Stimulated activated effector memory CD8-positive, alpha-beta T cell treated with anti-CD3 and anti-CD28 coated beads, Interleukin-12 subunit alpha, Interleukin-12 subunit beta, amount 100 ng/mL, for 72 hours (primary cell): Measurements from ENCODE around the gene DNMT1.

Experiments
- ATAC-seq: fragments of 150-1000 bp; cut with Tn5 transposase; 2 replicates; pipeline ENCODE4 v1.10.0; 2021
- DNase-seq, 2 donors: peaks; one replicate each; pipeline ENCODE4 v3.0.0; 2021 to 2022; ENCODE audit warnings: low spot score in 2 of 2
- H3K27ac Mint-ChIP-seq: one replicate; pipeline ENCODE4 v1.8.0; 2022; ENCODE audit warnings: mild to moderate bottlenecking, mixed read lengths
- H3K36me3 Mint-ChIP-seq: one replicate; pipeline ENCODE4 v1.8.0; 2022; ENCODE audit warnings: mild to moderate bottlenecking, mixed read lengths
- H3K4me1 Mint-ChIP-seq: one replicate; pipeline ENCODE4 v1.8.0; 2022; ENCODE audit warnings: mixed read lengths
- H3K4me3 Mint-ChIP-seq: one replicate; pipeline ENCODE4 v1.8.0; 2022; ENCODE audit warnings: mild to moderate bottlenecking, mixed read lengths
- H3K9me3 Mint-ChIP-seq: one replicate; pipeline ENCODE4 v1.8.0; 2022; ENCODE audit warnings: mixed read lengths

Gene DNMT1

GRCh38 chr19:10126213-10126639 is 68.5 kb downstream of the DNMT1 start:
- H3K9me3 Mint-ChIP-seq = no peaks in the 10 kb centered on the region
- no peak overlapping the region for H3K4me3 Mint-ChIP-seq
- H3K27ac Mint-ChIP-seq = no peak overlapping the region
- ATAC-seq (no peak), DNase-seq (no peak)
- no peaks in the 10 kb centered on the region for H3K4me1 Mint-ChIP-seq
- H3K36me3 Mint-ChIP-seq = peaks cover 72% of the 10 kb centered on the region

GRCh38 chr19:10124429-10124828 is 70.3 kb downstream of the DNMT1 start:
- H3K27ac Mint-ChIP-seq = no peak overlapping the region
- H3K9me3 Mint-ChIP-seq = no peaks in the 10 kb centered on the region
- peaks cover 61% of the 10 kb centered on the region for H3K36me3 Mint-ChIP-seq

GRCh38 chr19:10122045-10122444 is 72.7 kb downstream of the DNMT1 start:
- H3K4me3 Mint-ChIP-seq = no peak overlapping the region
- ATAC-seq (no peak), DNase-seq (no peak)
- H3K27ac Mint-ChIP-seq = no peak overlapping the region
- H3K4me1 Mint-ChIP-seq = peaks cover 15% of the 10 kb centered on the region
- peaks cover 69% of the 10 kb centered on the region for H3K36me3 Mint-ChIP-seq
- H3K9me3 Mint-ChIP-seq = no peaks in the 10 kb centered on the region

More at GRCh38 chr19:10124429-10124828, 70.3 kb downstream of the DNMT1 start:
- no peak for ATAC-seq
- DNase-seq = no peak
- H3K4me3 Mint-ChIP-seq = no peak overlapping the region
- H3K4me1 Mint-ChIP-seq = peaks cover 6% of the 10 kb centered on the region

- H3K9me3 Mint-ChIP-seq = no peaks in the 10 kb centered on the region
- DNase-seq (no peak), ATAC-seq (no peak)
- H3K4me1 Mint-ChIP-seq = peaks cover 24% of the 10 kb centered on the region
- H3K36me3 Mint-ChIP-seq = peaks cover 72% of the 10 kb centered on the region
- H3K27ac Mint-ChIP-seq = no peak overlapping the region
- no peak overlapping the region for H3K4me3 Mint-ChIP-seq
Measured at GRCh38 chr19:10120538-10121189, 74.1 kb downstream of the DNMT1 start.

- peak overlapping the region; percentile 99 for H3K4me3 Mint-ChIP-seq
- H3K36me3 Mint-ChIP-seq = peaks cover 80% of the 10 kb centered on the region
- H3K27ac Mint-ChIP-seq = peak overlapping the region; percentile 98
- peaks cover 35% of the 10 kb centered on the region for H3K4me1 Mint-ChIP-seq
- ATAC-seq = no peak
- DNase-seq = no peak
- H3K9me3 Mint-ChIP-seq = no peaks in the 10 kb centered on the region
Measured at GRCh38 chr19:10118960-10119359, 75.8 kb downstream of the DNMT1 start.

GRCh38 chr19:10116866-10117616 is 77.7 kb downstream of the DNMT1 start:
- H3K36me3 Mint-ChIP-seq = peaks cover 85% of the 10 kb centered on the region
- no peak for ATAC-seq
- DNase-seq = no peak
- H3K4me3 Mint-ChIP-seq = no peak overlapping the region
- peaks cover 54% of the 10 kb centered on the region for H3K4me1 Mint-ChIP-seq
- peak overlapping the region; percentile 91 for H3K27ac Mint-ChIP-seq
- no peaks in the 10 kb centered on the region for H3K9me3 Mint-ChIP-seq

- peaks cover 61% of the 10 kb centered on the region for H3K4me1 Mint-ChIP-seq
- DNase-seq = no peak
- H3K4me3 Mint-ChIP-seq = no peak overlapping the region
- no peaks in the 10 kb centered on the region for H3K9me3 Mint-ChIP-seq
- H3K36me3 Mint-ChIP-seq = peaks cover 89% of the 10 kb centered on the region
- peak overlapping the region; percentile 91 for H3K27ac Mint-ChIP-seq
- ATAC-seq = no peak
Measured at GRCh38 chr19:10116085-10116865, 78.5 kb downstream of the DNMT1 start.

GRCh38 chr19:10115392-10116084 is 79.2 kb downstream of the DNMT1 start:
- H3K36me3 Mint-ChIP-seq = peaks cover 96% of the 10 kb centered on the region
- no peak for DNase-seq
- H3K27ac Mint-ChIP-seq = peak overlapping the region; percentile 91
- no peak for ATAC-seq
- no peaks in the 10 kb centered on the region for H3K9me3 Mint-ChIP-seq
- no peak overlapping the region for H3K4me3 Mint-ChIP-seq
- H3K4me1 Mint-ChIP-seq = peaks cover 69% of the 10 kb centered on the region

- Mint-ChIP-seq H3K27ac (peak overlapping the region; percentile 91), H3K4me3 (peak overlapping the region; percentile 24)
Measured at GRCh38 chr19:10114651-10115391, 79.9 kb downstream of the DNMT1 start.

GRCh38 chr19:10113964-10114650 is 80.6 kb downstream of the DNMT1 start:
- H3K27ac Mint-ChIP-seq = peak overlapping the region; percentile 91
- peaks cover 100% of the 10 kb centered on the region for H3K36me3 Mint-ChIP-seq
- H3K4me3 Mint-ChIP-seq = peak overlapping the region; percentile 91
- H3K9me3 Mint-ChIP-seq = no peaks in the 10 kb centered on the region
- peaks cover 75% of the 10 kb centered on the region for H3K4me1 Mint-ChIP-seq
- ATAC-seq (no peak), DNase-seq (no peak)

More at GRCh38 chr19:10114651-10115391, 79.9 kb downstream of the DNMT1 start:
- no peak for DNase-seq
- H3K9me3 Mint-ChIP-seq = no peaks in the 10 kb centered on the region
- H3K36me3 Mint-ChIP-seq = peaks cover 100% of the 10 kb centered on the region
- peaks cover 73% of the 10 kb centered on the region for H3K4me1 Mint-ChIP-seq
- ATAC-seq = no peak

GRCh38 chr19:10113592-10113963 is 81.2 kb downstream of the DNMT1 start:
- H3K4me1 Mint-ChIP-seq = peaks cover 72% of the 10 kb centered on the region
- H3K9me3 Mint-ChIP-seq = no peaks in the 10 kb centered on the region
- H3K27ac Mint-ChIP-seq = peak overlapping the region; percentile 94
- no peak for DNase-seq
- H3K4me3 Mint-ChIP-seq = peak overlapping the region; percentile 91
- peaks cover 100% of the 10 kb centered on the region for H3K36me3 Mint-ChIP-seq
- ATAC-seq = no peak

GRCh38 chr19:10112895-10113591 is 81.7 kb downstream of the DNMT1 start:
- ATAC-seq = peak; percentile 65
- Mint-ChIP-seq H3K4me3 (peak overlapping the region; percentile 91), H3K36me3 (peaks cover 100% of the 10 kb centered on the region), H3K9me3 (no peaks in the 10 kb centered on the region), H3K27ac (peak overlapping the region; percentile 94), H3K4me1 (peaks cover 70% of the 10 kb centered on the region)
- peak; percentile 61 to 90 for DNase-seq

- peaks cover 100% of the 10 kb centered on the region for H3K36me3 Mint-ChIP-seq
- H3K4me1 Mint-ChIP-seq = peaks cover 72% of the 10 kb centered on the region
- ATAC-seq (peak; percentile 85), DNase-seq (peak; percentile 66 to 84)
- H3K9me3 Mint-ChIP-seq = no peaks in the 10 kb centered on the region
- peak overlapping the region; percentile 94 for H3K27ac Mint-ChIP-seq
- peak overlapping the region; percentile 91 for H3K4me3 Mint-ChIP-seq
Measured at GRCh38 chr19:10112037-10112761, 82.6 kb downstream of the DNMT1 start.
